HUDEP-2 (cell line): ENCODE measurements around the gene CCDC87.

Experiments
- DNase-seq, 76 experiments: peaks; one replicate each; lab custom pipeline; 2025; ENCODE audit not compliant: unreplicated experiment in 76 of 76; lab: John Stamatoyannopoulos, UW

Gene CCDC87

GRCh38 chr11:66592457-66593302, at the start of gene CCDC87, which contains the start of gene CCS:
TSS of gene CCDC87 (minus strand) at chr11:66593063. CDS start at chr11:66593015, 48 bp downstream.
TSS of gene CCS (plus strand) at chr11:66593185. CDS start at chr11:66593262, 77 bp downstream.
- DNase-seq = peak in 74 of 76 experiments; percentile 56 to 97 (median 93)

GRCh38 chr11:66641834-66642233, 49.0 kb upstream of the CCDC87 start:
- DNase-seq = no peak

- peak in 1 of 76 experiments; percentile 5 for DNase-seq
Measured at GRCh38 chr11:66639814-66640340, 47.0 kb upstream of the CCDC87 start.

- peak in 7 of 76 experiments; percentile 7 to 41 (median 31) for DNase-seq
Measured at GRCh38 chr11:66639066-66639813, 46.4 kb upstream of the CCDC87 start.

- DNase-seq = peak; percentile 36 to 99 (median 97)
Measured at GRCh38 chr11:66638177-66639065, 45.6 kb upstream of the CCDC87 start, which contains the start of gene RBM4. TSS of gene RBM4 (plus strand) at chr11:66638703. CDS start at chr11:66639712, 1,009 bp downstream.

GRCh38 chr11:66637557-66638176, 44.8 kb upstream of the CCDC87 start:
- peak in 5 of 76 experiments; percentile 7 to 59 (median 53) for DNase-seq

- DNase-seq = no peak
Measured at GRCh38 chr11:66636411-66636810, 43.5 kb upstream of the CCDC87 start.

- no peak for DNase-seq
Measured at GRCh38 chr11:66632952-66633351, 40.1 kb upstream of the CCDC87 start.

- no peak for DNase-seq
Measured at GRCh38 chr11:66631883-66632282, 39.0 kb upstream of the CCDC87 start.

GRCh38 chr11:66629356-66629755, 36.5 kb upstream of the CCDC87 start:
- no peak for DNase-seq

- DNase-seq = no peak
Measured at GRCh38 chr11:66628061-66628603, 35.3 kb upstream of the CCDC87 start.

- no peak for DNase-seq
Measured at GRCh38 chr11:66626926-66627325, 34.1 kb upstream of the CCDC87 start.

GRCh38 chr11:66626382-66626781, 33.5 kb upstream of the CCDC87 start:
- no peak for DNase-seq

- no peak for DNase-seq
Measured at GRCh38 chr11:66625752-66626149, 32.9 kb upstream of the CCDC87 start.

- no peak for DNase-seq
Measured at GRCh38 chr11:66625041-66625751, 32.3 kb upstream of the CCDC87 start.

- no peak for DNase-seq
Measured at GRCh38 chr11:66624450-66624849, 31.6 kb upstream of the CCDC87 start.

GRCh38 chr11:66619080-66619554, 26.3 kb upstream of the CCDC87 start:
- peak in 1 of 76 experiments; percentile 13 for DNase-seq

GRCh38 chr11:66617155-66617834, 24.4 kb upstream of the CCDC87 start:
- peak in 1 of 76 experiments; percentile 52 for DNase-seq
